GM23338 (cell line): ENCODE results near the gene PPP2R5C. TPM values are rescaled to one million over a fixed set of nuclear protein-coding genes. Genes with fewer than 3 reads are reported as not detected.

ENCODE experiments used
- ATAC-seq: fragments of 200-7000 bp; cut with Tn5 transposase; 3 replicates; pipeline ENCODE4 v1.9.1; 2020
- DNase-seq: peaks from one replicate; pipeline ENCODE4 v3.0.0-alpha.2; 2015; ENCODE audit warnings: low spot score
- H2AFZ ChIP-seq: fragments of 200-600 bp; sonication (generic); 2 replicates; pipeline ENCODE4 v1.8.0; 2016; ENCODE audit warnings: antibody characterized with exemption, mild to moderate bottlenecking, moderate library complexity
- H3F3A ChIP-seq: fragments of 200-600 bp; sonication (generic); replicated peaks from 2 replicates; pipeline ENCODE4 v1.8.0; 2017; ENCODE audit warnings: antibody characterized with exemption, mixed run types, low read depth
- H3K27ac ChIP-seq: fragments of 200-600 bp; sonication (generic); 2 replicates; pipeline ENCODE4 v1.6.1; 2016; ENCODE audit warnings: low read depth
- H3K27me3 ChIP-seq: fragments of 200-600 bp; sonication (generic); 2 replicates; pipeline ENCODE4 v1.8.0; 2016; ENCODE audit warnings: mild to moderate bottlenecking, mixed run types, moderate library complexity; ENCODE audit not compliant: insufficient read depth
- H3K36me3 ChIP-seq: fragments of 200-600 bp; sonication (generic); 2 replicates; pipeline ENCODE4 v1.8.0; 2016; ENCODE audit warnings: mild to moderate bottlenecking; ENCODE audit not compliant: insufficient read depth
- H3K4me1 ChIP-seq: fragments of 200-600 bp; sonication (generic); 2 replicates; pipeline ENCODE4 v1.8.0; 2016; ENCODE audit warnings: mild to moderate bottlenecking, moderate library complexity; ENCODE audit not compliant: insufficient read depth
- H3K4me2 ChIP-seq: fragments of 200-600 bp; sonication (generic); 2 replicates; pipeline ENCODE4 v1.7.1; 2017; ENCODE audit warnings: mixed run types
- H3K4me3 ChIP-seq: fragments of 200-600 bp; sonication (generic); 2 replicates; pipeline ENCODE4 v1.6.1; 2016; ENCODE audit warnings: mixed run types
- H3K79me2 ChIP-seq: fragments of 200-600 bp; sonication (generic); replicated peaks from 2 replicates; pipeline ENCODE4 v1.8.0; 2017; ENCODE audit warnings: mild to moderate bottlenecking; ENCODE audit not compliant: insufficient read depth
- H3K9me2 ChIP-seq: fragments of 200-600 bp; sonication (generic); 2 replicates; pipeline ENCODE4 v1.8.0; 2017; ENCODE audit not compliant: insufficient read depth
- H4K20me1 ChIP-seq: fragments of 200-600 bp; sonication (generic); replicated peaks from 2 replicates; pipeline ENCODE4 v1.8.0; 2017; ENCODE audit warnings: mild to moderate bottlenecking; ENCODE audit not compliant: insufficient read depth
- H3K27ac Mint-ChIP-seq: 2 replicates; pipeline ENCODE4 v1.8.0; 2020; ENCODE audit warnings: inconsistent platforms, mild to moderate bottlenecking, moderate library complexity, mixed read lengths
- H3K27me3 Mint-ChIP-seq: 3 replicates; pipeline ENCODE4 v1.8.0; 2022; ENCODE audit warnings: low read depth, mild to moderate bottlenecking, moderate library complexity, mixed read lengths, inconsistent platforms; ENCODE audit not compliant: insufficient read depth, poor library complexity
- H3K36me3 Mint-ChIP-seq: 3 replicates; pipeline ENCODE4 v1.8.0; 2021; ENCODE audit warnings: low read depth, mild to moderate bottlenecking, inconsistent platforms, moderate library complexity, mixed read lengths
- H3K4me1 Mint-ChIP-seq: 3 replicates; pipeline ENCODE4 v1.8.0; 2020; ENCODE audit warnings: mild to moderate bottlenecking, inconsistent platforms, mixed read lengths
- H3K4me3 Mint-ChIP-seq: 3 replicates; pipeline ENCODE4 v1.8.0; 2021; ENCODE audit warnings: moderate library complexity, mild to moderate bottlenecking, inconsistent platforms, mixed read lengths
- H3K9me3 Mint-ChIP-seq: 3 replicates; pipeline ENCODE4 v1.8.0; 2020; ENCODE audit warnings: moderate library complexity, mild to moderate bottlenecking, inconsistent platforms, mixed read lengths
- CREB1 ChIP-seq: fragments of 250-450 bp; sonication (Bioruptor Pico); IDR thresholded peaks from 2 replicates; pipeline ENCODE4 v1.5.0; 2020; ENCODE audit warnings: low read depth, mild to moderate bottlenecking, moderate library complexity
- CTCF ChIP-seq, 2 experiments: fragments of 200-600 bp in 1 of 2; sonication (generic) in 1 of 2; conservative IDR thresholded peaks; 2 replicates each; pipeline versions ENCODE4 v1.5.1 to v1.6.1; 2016 to 2017; ENCODE audit warnings: antibody characterized with exemption in 2 of 2, low read depth in 2 of 2, mild to moderate bottlenecking in 2 of 2, moderate library complexity in 1 of 2
- ETS1 ChIP-seq: IDR thresholded peaks from 2 replicates; pipeline ENCODE4 v1.6.1; 2016; ENCODE audit warnings: antibody characterized with exemption
- EZH2 ChIP-seq: fragments of 200-600 bp; sonication (generic); IDR thresholded peaks from one replicate; pipeline ENCODE4 v1.8.0; 2017; ENCODE audit warnings: antibody characterized with exemption, mild to moderate bottlenecking, low read depth; ENCODE audit not compliant: unreplicated experiment
- EZH2phosphoT487 ChIP-seq: fragments of 200-600 bp; sonication (generic); IDR thresholded peaks from one replicate; pipeline ENCODE4 v1.8.1; 2018; ENCODE audit warnings: antibody characterized with exemption; ENCODE audit not compliant: unreplicated experiment
- JUNB ChIP-seq: IDR thresholded peaks from one replicate; pipeline ENCODE4 v1.6.1; 2016; ENCODE audit warnings: antibody characterized with exemption; ENCODE audit not compliant: unreplicated experiment
- NANOG ChIP-seq: IDR thresholded peaks from 2 replicates; pipeline ENCODE4 v1.6.1; 2016; ENCODE audit warnings: antibody characterized with exemption, borderline replicate concordance
- POLR2AphosphoS5 ChIP-seq: IDR thresholded peaks from 2 replicates; pipeline ENCODE4 v1.6.1; 2016; ENCODE audit warnings: antibody characterized with exemption, low read depth
- REST ChIP-seq: IDR thresholded peaks from one replicate; pipeline ENCODE4 v1.6.1; 2018; ENCODE audit warnings: antibody characterized with exemption; ENCODE audit not compliant: unreplicated experiment
- STAT1 ChIP-seq: IDR thresholded peaks from one replicate; pipeline ENCODE4 v1.6.1; 2016; ENCODE audit warnings: antibody characterized with exemption; ENCODE audit not compliant: unreplicated experiment
- ZNF114 ChIP-seq: fragments of 250-450 bp; sonication (Bioruptor Pico); IDR thresholded peaks from 2 replicates; pipeline ENCODE4 v1.5.0; 2020; ENCODE audit warnings: mild to moderate bottlenecking, moderate library complexity
- ZNF331 ChIP-seq: fragments of 250-450 bp; sonication (Bioruptor Pico); IDR thresholded peaks from 2 replicates; pipeline ENCODE4 v1.5.0; 2020; ENCODE audit warnings: low read depth, mild to moderate bottlenecking, moderate library complexity
- ZNF462 ChIP-seq: fragments of 250-450 bp; sonication (Bioruptor Pico); IDR thresholded peaks from 2 replicates; pipeline ENCODE4 v1.5.0; 2020; ENCODE audit warnings: mild to moderate bottlenecking, moderate library complexity
- polyA plus RNA-seq: library from polyadenylated mRNA; unstranded; fragments of >200 nt; fragmentation: Nextera tagmentation; extraction: Ambion mirVana; gene quantifications from 2 replicates; pipeline ENCODE4 v1.2.1, GENCODE V29; 2016
- total RNA-seq: library from RNA; depleted of rRNA; stranded (reverse); fragments of >200 nt; shearing (Covaris generic); gene quantifications from 2 replicates; pipeline ENCODE4 v1.2.3, GENCODE V29; 2014

PPP2R5C gene
- total and polyA plus RNA-seq, 2 experiments from 2014 or later, result 75.4 to 79.7 TPM

- Mint-ChIP-seq H3K27me3 (peaks cover 7% of the 10 kb centered on the region), H3K36me3 (no peaks in the 10 kb centered on the region), H3K27ac (no peak overlapping the region), H3K4me1 (peaks cover 15% of the 10 kb centered on the region), H3K9me3 (no peaks in the 10 kb centered on the region), H3K4me3 (no peak overlapping the region)
- H4K20me1 ChIP-seq, result no peaks in the 10 kb centered on the region
- H3K27ac ChIP-seq, result no peak overlapping the region
- H3K4me3 ChIP-seq, result no peak overlapping the region
- TF ChIP-seq ZNF462 (CRISPR knock-in tag) (no peak), CTCF (conservative IDR thresholded peaks at IDR 0.05; ENCODE audit: low read depth in 2 of 2) (no peak), CREB1 (CRISPR knock-in tag) (no peak), JUNB (no peak), POLR2AphosphoS5 (no peak), EZH2phosphoT487 (no peak), ETS1 (no peak), STAT1 (no peak), ZNF114 (CRISPR knock-in tag) (no peak), EZH2 (no peak), REST (no peak), NANOG (no peak), ZNF331 (no peak)
- no peak overlapping the region for H2AFZ ChIP-seq
- peaks cover 8% of the 10 kb centered on the region for H3K9me2 ChIP-seq
- ATAC-seq (no peak), DNase-seq (no peak)
- no peaks in the 10 kb centered on the region for H3F3A ChIP-seq
- H3K4me2 ChIP-seq, result no peak overlapping the region
- no peaks in the 10 kb centered on the region for H3K36me3 ChIP-seq
- H3K27me3 ChIP-seq, result no peaks in the 10 kb centered on the region
- peaks cover 14% of the 10 kb centered on the region for H3K4me1 ChIP-seq
- H3K79me2 ChIP-seq, result no peaks in the 10 kb centered on the region
Observed at GRCh38 chr14:101733211-101733610, 28.3 kb upstream of the PPP2R5C start.
